ENCODE data around the gene EPO.
"Not testable (repeated sequence)": the region's sequence is repeated elsewhere in the genome, so short reads cannot be mapped to it uniquely, and the experiment has no call there.

EPO gene

DNA sequence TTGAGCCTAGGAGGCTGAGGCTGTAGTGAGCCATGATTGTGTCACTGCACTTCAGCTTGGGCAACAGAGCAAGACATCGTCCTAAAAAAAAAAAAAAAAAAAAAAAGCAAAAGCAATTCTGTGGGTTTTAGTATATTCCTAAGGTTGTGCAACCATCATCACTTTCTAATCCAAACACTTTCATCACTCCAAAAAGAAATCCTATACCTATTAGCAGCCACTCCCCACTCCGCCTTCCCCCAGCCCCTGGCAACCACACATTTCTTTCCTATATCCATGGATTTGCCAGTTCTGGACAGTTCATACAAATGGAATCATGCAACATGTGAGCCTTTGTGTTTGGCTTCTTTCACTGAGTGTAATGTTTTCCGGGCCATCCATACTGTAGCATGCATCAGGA is 33.5 kb downstream of the EPO start:
- H3K4me3 ChIP-seq (ENCODE audit: low read depth, low read length) = no peak overlapping the region
- DNase-seq (ENCODE audit: low read depth) = no peak
- TF ChIP-seq, protein P1, sequence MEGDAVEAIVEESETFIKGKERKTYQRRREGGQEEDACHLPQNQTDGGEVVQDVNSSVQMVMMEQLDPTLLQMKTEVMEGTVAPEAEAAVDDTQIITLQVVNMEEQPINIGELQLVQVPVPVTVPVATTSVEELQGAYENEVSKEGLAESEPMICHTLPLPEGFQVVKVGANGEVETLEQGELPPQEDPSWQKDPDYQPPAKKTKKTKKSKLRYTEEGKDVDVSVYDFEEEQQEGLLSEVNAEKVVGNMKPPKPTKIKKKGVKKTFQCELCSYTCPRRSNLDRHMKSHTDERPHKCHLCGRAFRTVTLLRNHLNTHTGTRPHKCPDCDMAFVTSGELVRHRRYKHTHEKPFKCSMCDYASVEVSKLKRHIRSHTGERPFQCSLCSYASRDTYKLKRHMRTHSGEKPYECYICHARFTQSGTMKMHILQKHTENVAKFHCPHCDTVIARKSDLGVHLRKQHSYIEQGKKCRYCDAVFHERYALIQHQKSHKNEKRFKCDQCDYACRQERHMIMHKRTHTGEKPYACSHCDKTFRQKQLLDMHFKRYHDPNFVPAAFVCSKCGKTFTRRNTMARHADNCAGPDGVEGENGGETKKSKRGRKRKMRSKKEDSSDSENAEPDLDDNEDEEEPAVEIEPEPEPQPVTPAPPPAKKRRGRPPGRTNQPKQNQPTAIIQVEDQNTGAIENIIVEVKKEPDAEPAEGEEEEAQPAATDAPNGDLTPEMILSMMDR (IDR thresholded peaks at IDR 0.05; ENCODE audit: low read depth, low read length, missing control alignments) = no peak

DNA sequence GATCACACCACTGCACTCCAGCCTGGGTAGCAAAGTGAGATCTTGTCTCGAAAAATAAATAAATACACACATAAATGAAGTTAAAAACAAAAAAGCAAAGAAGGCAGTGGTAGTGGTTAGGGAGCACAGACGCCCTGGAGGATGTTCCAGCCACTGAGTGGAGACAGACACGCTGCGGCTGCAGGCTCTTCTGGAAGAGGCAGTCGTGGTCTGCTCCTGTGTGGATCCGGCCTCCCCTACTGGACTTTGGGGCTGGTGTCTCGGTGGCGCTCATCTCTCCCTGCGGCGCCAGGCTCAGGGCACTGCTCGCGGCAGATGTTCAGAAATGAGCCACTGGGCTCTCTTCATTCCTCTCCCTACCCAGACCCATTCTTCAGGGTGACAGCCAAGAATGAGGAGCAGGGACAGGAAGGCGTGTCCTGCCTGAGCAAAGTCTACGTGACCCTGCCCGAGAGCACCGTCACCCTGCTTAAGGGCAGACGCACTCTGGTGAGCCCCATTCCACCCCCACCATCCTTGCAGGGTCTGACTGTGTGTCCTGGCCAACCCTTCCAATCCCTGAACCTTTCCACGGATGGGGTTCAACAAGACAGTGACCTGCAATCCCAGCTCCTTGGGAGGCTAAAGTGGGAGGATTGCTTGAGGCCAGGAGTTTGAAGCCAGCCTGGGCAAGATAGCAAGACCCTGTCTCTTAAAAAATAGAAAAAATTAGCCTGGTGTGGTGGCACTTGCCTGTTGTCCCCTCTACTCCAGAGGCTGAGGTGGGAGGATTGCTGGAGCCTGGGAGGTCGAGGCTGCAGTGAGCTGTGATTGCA is 39.3 kb downstream of the EPO start:
- no peak overlapping the region for H3K4me3 ChIP-seq (ENCODE audit: low read depth, low read length)
- TF ChIP-seq, protein P1 (IDR thresholded peaks at IDR 0.05; ENCODE audit: low read depth, low read length, missing control alignments) = no peak
- DNase-seq (ENCODE audit: low read depth) = no peak

DNA sequence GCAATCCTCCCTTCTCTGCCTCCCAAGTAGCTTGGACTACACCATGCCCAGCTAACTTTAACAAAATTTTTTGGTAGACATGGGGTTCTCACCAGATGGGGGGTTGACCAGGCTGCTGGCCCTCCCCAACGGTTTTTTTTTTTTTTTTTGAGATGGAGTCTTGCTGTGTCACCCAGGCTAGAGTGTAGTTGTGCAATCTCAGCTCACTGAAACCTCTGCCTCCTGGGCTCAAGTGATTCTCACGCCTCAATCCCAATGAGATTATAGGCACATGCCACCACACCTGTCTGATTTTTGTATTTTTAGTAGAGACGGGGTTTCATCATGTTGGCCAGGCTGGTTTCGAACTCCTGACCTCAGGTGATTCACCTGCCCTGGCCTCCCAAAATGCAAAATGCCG is 42.6 kb downstream of the EPO start:
- DNase-seq (ENCODE audit: low read depth); H3K4me3 ChIP-seq (ENCODE audit: low read depth, low read length): not testable (repeated sequence)

DNA sequence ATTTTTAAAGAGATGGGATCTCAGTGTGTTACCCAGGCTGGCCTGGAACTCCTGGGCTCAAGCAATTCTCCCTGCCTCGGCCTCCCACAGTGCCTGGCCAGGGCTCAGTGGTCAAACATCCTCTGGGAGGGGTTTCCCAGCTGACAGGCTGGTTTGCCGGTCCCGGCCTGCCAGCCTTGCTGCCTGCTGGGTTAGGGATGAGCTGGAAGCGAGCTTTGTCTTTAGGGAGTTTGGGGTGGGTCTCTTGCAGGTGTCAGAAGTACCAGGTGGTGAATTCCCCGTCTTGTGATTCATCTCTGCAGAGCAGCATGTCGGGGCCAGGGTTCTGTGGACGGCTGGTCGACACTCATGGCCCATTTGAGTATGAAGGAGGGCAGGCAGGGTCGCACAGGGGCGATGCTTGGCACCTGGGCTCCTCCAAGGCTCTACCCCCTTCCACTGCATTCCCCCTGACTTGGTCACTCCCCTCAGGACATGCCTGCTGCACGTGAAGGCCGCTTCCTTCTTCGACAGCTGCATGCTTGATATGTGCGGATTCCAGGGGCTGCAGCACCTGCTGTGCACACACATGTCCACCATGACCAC is 43.4 kb downstream of the EPO start:
- TF ChIP-seq, protein P1 (IDR thresholded peaks at IDR 0.05; ENCODE audit: low read depth, low read length, missing control alignments) = no peak
- no peak for DNase-seq (ENCODE audit: low read depth)
- no peak overlapping the region for H3K4me3 ChIP-seq (ENCODE audit: low read depth, low read length)

DNA sequence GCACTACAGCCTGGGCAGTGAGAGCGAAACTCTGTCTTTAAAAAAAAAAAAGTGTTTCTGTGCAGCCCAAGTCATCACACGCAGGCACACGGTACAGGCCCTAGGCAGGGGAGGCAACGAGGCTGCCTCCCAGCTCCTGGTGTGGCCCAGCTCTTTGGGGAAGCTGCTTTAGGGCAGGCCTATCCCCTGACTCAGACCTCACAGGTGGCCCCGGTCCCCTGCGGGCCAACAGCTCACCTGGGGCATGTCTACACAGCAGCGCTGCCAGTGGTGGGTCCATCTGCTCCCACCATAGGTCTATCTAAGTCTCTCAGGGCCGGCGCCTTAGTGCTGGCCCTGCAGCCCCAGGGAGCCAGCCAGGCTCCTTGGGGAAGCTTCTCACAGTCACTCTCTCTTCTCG is 44.6 kb downstream of the EPO start:
- TF ChIP-seq, protein P1 (IDR thresholded peaks at IDR 0.05; ENCODE audit: low read depth, low read length, missing control alignments) = no peak
- H3K4me3 ChIP-seq (ENCODE audit: low read depth, low read length) = no peak overlapping the region
- DNase-seq (ENCODE audit: low read depth) = no peak

DNA sequence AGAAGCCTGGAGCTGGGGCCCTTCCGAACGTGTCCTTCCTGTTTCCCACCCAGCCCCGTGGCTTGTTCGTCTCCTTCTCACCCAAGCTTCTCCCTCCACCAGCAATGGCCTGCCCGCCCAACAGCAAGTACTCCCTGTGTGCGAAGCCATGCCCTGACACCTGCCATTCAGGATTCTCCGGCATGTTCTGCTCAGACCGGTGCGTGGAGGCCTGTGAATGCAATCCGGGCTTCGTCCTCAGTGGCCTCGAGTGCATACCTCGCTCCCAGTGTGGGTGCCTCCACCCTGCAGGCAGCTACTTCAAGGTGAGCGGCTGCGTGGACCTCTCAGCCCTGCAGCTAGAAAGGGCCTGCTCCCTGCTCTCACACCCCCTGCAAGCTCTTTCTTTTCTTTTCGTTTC is 45.0 kb downstream of the EPO start:
- no peak overlapping the region for H3K4me3 ChIP-seq (ENCODE audit: low read depth, low read length)
- no peak for DNase-seq (ENCODE audit: low read depth)
- TF ChIP-seq, protein P1 (IDR thresholded peaks at IDR 0.05; ENCODE audit: low read depth, low read length, missing control alignments) = no peak

DNA sequence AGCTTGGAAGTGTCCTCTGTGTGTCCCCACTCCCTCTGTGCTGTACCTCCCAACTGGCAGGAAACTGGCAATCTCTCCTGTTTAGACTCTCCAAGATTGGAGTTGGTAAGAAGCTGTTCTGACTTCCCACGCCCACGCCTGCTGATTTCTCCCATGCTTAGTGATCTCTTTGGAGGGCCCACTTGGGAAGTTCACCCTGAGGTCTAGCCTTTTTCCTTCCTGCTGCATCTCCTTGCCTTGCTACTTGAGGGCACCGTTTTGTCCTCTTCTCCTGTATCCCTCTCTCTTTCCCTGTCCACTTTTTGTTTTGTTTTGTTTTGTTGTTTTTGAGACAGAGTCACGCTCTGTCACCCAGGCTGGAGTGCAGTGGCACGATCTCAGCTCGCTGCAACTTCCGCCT is 48.5 kb downstream of the EPO start:
- TF ChIP-seq, protein P1 (IDR thresholded peaks at IDR 0.05; ENCODE audit: low read depth, low read length, missing control alignments) = no peak
- no peak for DNase-seq (ENCODE audit: low read depth)
- no peak overlapping the region for H3K4me3 ChIP-seq (ENCODE audit: low read depth, low read length)

All from GM12864 (cell line).